Measurements from ENCODE around the gene KSR1. TPM values are rescaled to one million over a fixed set of nuclear protein-coding genes. Genes with fewer than 3 reads are reported as not detected.

KSR1 gene
- total and polyA plus RNA-seq, 2 of the 4 experiments (the other 2 are of a cell fraction): 12.5 to 21.9 TPM

- H3K27me3 ChIP-seq (ENCODE audit: control insufficient read depth, insufficient read depth, low read length): no peaks in the 10 kb centered on the region
- no peak overlapping the region for H4K5ac ChIP-seq (ENCODE audit: low read depth, low read length)
- H3K4ac ChIP-seq (ENCODE audit: low read depth, low read length): no peak overlapping the region
- no peak overlapping the region for H3K4me2 ChIP-seq (ENCODE audit: low read depth, low read length)
- CTCF ChIA-PET: interaction anchor here (1.1 kb wide), 1 partner anchor 38 kb away, joined by 4 read pairs; no protein-coding TSS in a partner anchor
- no peak overlapping the region for H3K9ac ChIP-seq (ENCODE audit: low read depth, low read length)
- H2AFZ ChIP-seq (replicated peaks; ENCODE audit: low read length, poor library complexity): no peak overlapping the region
- 90% methylated on average over 2 of the region's 9 CpGs; no CpG with 5 or more reads in 1 of the 2 experiments for WGBS, 2 experiments (ENCODE audit: extremely low coverage in 2 of 2, insufficient read length in 1 of 2)
- H4K20me1 ChIP-seq (ENCODE audit: insufficient read depth, low read length): peaks cover 92% of the 10 kb centered on the region
- peaks cover 12% of the 10 kb centered on the region for H3K4me1 ChIP-seq (ENCODE audit: control insufficient read depth, insufficient read depth, low read length)
- H3K9me1 ChIP-seq (ENCODE audit: insufficient read depth, low read length): peaks cover 33% of the 10 kb centered on the region
- no peak overlapping the region for H4K8ac ChIP-seq (ENCODE audit: low read depth in 2 of 2, low read length in 2 of 2)
- H3K14ac ChIP-seq (replicated peaks; ENCODE audit: low read depth, low read length): no peak overlapping the region
- H3K9me3 ChIP-seq (ENCODE audit: control insufficient read depth, insufficient read depth, low read length): no peaks in the 10 kb centered on the region
- no peak overlapping the region for H2AK9ac ChIP-seq (replicated peaks; ENCODE audit: low read depth, low read length, poor library complexity)
- dilution Hi-C loops (cut with HindIII; ENCODE audit: low sequenced_read_pairs, unreplicated experiment) (no loop called here), intact Hi-C loops (cut with micrococcal nuclease) (no loop called here), in situ Hi-C loops (cut with MboI; ENCODE audit: low sequenced_read_pairs) (no loop called here)
- H3K4me3 ChIP-seq (ENCODE audit: insufficient read depth, low read depth, low read length): no peak overlapping the region
- H2BK5ac ChIP-seq (ENCODE audit: low read depth, low read length, poor library complexity, severe bottlenecking): no peak overlapping the region
- no peak overlapping the region for H2AK5ac ChIP-seq (ENCODE audit: low read depth, low read length)
- no peak overlapping the region for H3K56ac ChIP-seq (ENCODE audit: extremely low read depth, insufficient read depth, low read length)
- no peak overlapping the region for H3K18ac ChIP-seq (ENCODE audit: low read depth, low read length)
- ATAC-seq (ENCODE audit: low read depth) (no peak), DNase-seq (no peak)
- no peak overlapping the region for H4K91ac ChIP-seq (ENCODE audit: insufficient read depth, low read depth, low read length)
- peaks cover 5% of the 10 kb centered on the region; the same call in 1 of the 2 replicates for H3K36me3 ChIP-seq (ENCODE audit: control insufficient read depth, insufficient read depth, low read length)
- no peak overlapping the region for H2BK15ac ChIP-seq (ENCODE audit: low read depth, low read length)
- no peak overlapping the region for H2BK120ac ChIP-seq (ENCODE audit: low read depth, low read length)
- TF ChIP-seq RCOR1 (IDR thresholded peaks at IDR 0.05; ENCODE audit: insufficient replicate concordance, low read length): no peak
- TF ChIP-seq FOS (IDR thresholded peaks at IDR 0.05; ENCODE audit: low read depth, low read length): no peak
- BruUV-seq (replicated peaks): no TSS peak
- POLR2A ChIA-PET (ENCODE audit: unreplicated experiment): no interaction called here
- peaks cover 39 to 90% of the 10 kb centered on the region in 2 experiments for H3K79me1 ChIP-seq (ENCODE audit: low read depth in 1 of 2, low read length in 2 of 2)
- H3K23ac ChIP-seq (ENCODE audit: low read depth, low read length): no peak overlapping the region
- H3K27ac ChIP-seq (ENCODE audit: insufficient read depth, low read length): no peak overlapping the region
- no peak overlapping the region for H2BK20ac ChIP-seq (ENCODE audit: low read depth, low read length)
These were observed 21.9 kb downstream of the KSR1 start for GRCh38 chr17:27477971-27478684.
